IMR-90 (cell line): Measurements from ENCODE around the gene ZNF782. TPM values are rescaled to one million over a fixed set of nuclear protein-coding genes. Genes with fewer than 3 reads are reported as not detected.

Experiments
- ATAC-seq: fragments of 200-7000 bp; cut with Tn5 transposase; 2 replicates; pipeline ENCODE4 v1.9.1; 2020; ENCODE audit warnings: low read depth, mild to moderate bottlenecking, moderate library complexity
- BruUV-seq: library from RNA; stranded (reverse); fragments of 400-500 nt; replicated peaks from 2 replicates; lab custom pipeline; 2021; lab: Mats Ljungman, UMichigan
- CTCF ChIA-PET: fragments of 300-600 bp; formaldehyde crosslinking; extraction: SDS; loops from one replicate; lab custom pipeline; 2021; ENCODE audit warnings: antibody characterized with exemption; lab: Yijun Ruan, JAX
- POLR2A ChIA-PET: fragments of 300-600 bp; sonication (Branson Sonifier 250); formaldehyde crosslinking; loops from one replicate; lab custom pipeline; 2022; ENCODE audit warnings: antibody characterized with exemption; ENCODE audit not compliant: unreplicated experiment; lab: Charles Lee
- DNase-seq: peaks from one replicate; pipeline ENCODE4 v3.0.0; 2013
- H2AFZ ChIP-seq: replicated peaks from 2 replicates; pipeline ENCODE3; 2013; ENCODE audit warnings: low read length, mild to moderate bottlenecking; ENCODE audit not compliant: poor library complexity
- H2AK5ac ChIP-seq: 2 replicates; pipeline ENCODE4 v1.6.1; 2013; ENCODE audit warnings: low read depth, low read length, inconsistent platforms
- H2AK9ac ChIP-seq: replicated peaks from 2 replicates; pipeline ENCODE3; 2013; ENCODE audit warnings: mild to moderate bottlenecking, low read depth, low read length, moderate library complexity; ENCODE audit not compliant: poor library complexity
- H2BK120ac ChIP-seq: 2 replicates; pipeline ENCODE4 v1.6.1; 2013; ENCODE audit warnings: low read depth, low read length, inconsistent platforms
- H2BK15ac ChIP-seq: 3 replicates; pipeline ENCODE4 v1.6.1; 2013; ENCODE audit warnings: low read depth, low read length, inconsistent platforms
- H2BK20ac ChIP-seq: 2 replicates; pipeline ENCODE4 v1.6.1; 2013; ENCODE audit warnings: low read depth, mild to moderate bottlenecking, inconsistent platforms, low read length, moderate library complexity
- H2BK5ac ChIP-seq: 2 replicates; pipeline ENCODE4 v1.6.1; 2013; ENCODE audit warnings: mild to moderate bottlenecking, low read depth, low read length, inconsistent platforms; ENCODE audit not compliant: poor library complexity, severe bottlenecking
- H3K14ac ChIP-seq: replicated peaks from 2 replicates; pipeline ENCODE4 v1.6.1; 2013; ENCODE audit warnings: low read depth, low read length, inconsistent platforms
- H3K18ac ChIP-seq: 2 replicates; pipeline ENCODE4 v1.6.1; 2013; ENCODE audit warnings: low read depth, low read length, control low read depth
- H3K23ac ChIP-seq: 2 replicates; pipeline ENCODE4 v1.6.1; 2013; ENCODE audit warnings: low read depth, low read length, inconsistent platforms
- H3K27ac ChIP-seq: 2 replicates; pipeline ENCODE4 v1.5.1; 2013; ENCODE audit warnings: mild to moderate bottlenecking, control low read depth, low read length; ENCODE audit not compliant: insufficient read depth
- H3K27me3 ChIP-seq: 2 replicates; pipeline ENCODE4 v1.6.1; 2013; ENCODE audit warnings: low read length; ENCODE audit not compliant: control insufficient read depth, insufficient read depth
- H3K36me3 ChIP-seq: 2 replicates; pipeline ENCODE4 v1.6.1; 2013; ENCODE audit warnings: low read length, mixed read lengths; ENCODE audit not compliant: control insufficient read depth, insufficient read depth
- H3K4ac ChIP-seq: 2 replicates; pipeline ENCODE4 v1.6.1; 2013; ENCODE audit warnings: low read depth, low read length, inconsistent platforms
- H3K4me1 ChIP-seq: 2 replicates; pipeline ENCODE4 v1.6.1; 2013; ENCODE audit warnings: low read length, mixed read lengths; ENCODE audit not compliant: control insufficient read depth, insufficient read depth
- H3K4me2 ChIP-seq: 2 replicates; pipeline ENCODE4 v1.6.1; 2013; ENCODE audit warnings: low read depth, mild to moderate bottlenecking, control low read depth, low read length, moderate library complexity
- H3K4me3 ChIP-seq: 2 replicates; pipeline ENCODE4 v1.5.1; 2013; ENCODE audit warnings: low read depth, mild to moderate bottlenecking, control low read depth, low read length, moderate library complexity; ENCODE audit not compliant: insufficient read depth
- H3K56ac ChIP-seq: 2 replicates; pipeline ENCODE4 v1.6.1; 2013; ENCODE audit warnings: low read length, inconsistent platforms; ENCODE audit not compliant: insufficient read depth; ENCODE audit errors: extremely low read depth
- H3K79me1 ChIP-seq, 2 experiments: 2 replicates each; pipeline ENCODE4 v1.6.1; 2013; ENCODE audit warnings: low read length in 2 of 2, inconsistent platforms in 1 of 2, low read depth in 1 of 2
- H3K9ac ChIP-seq: 2 replicates; pipeline ENCODE4 v1.6.1; 2013; ENCODE audit warnings: low read depth, low read length, control low read depth
- H3K9me1 ChIP-seq: 2 replicates; pipeline ENCODE4 v1.6.1; 2013; ENCODE audit warnings: low read length, inconsistent platforms; ENCODE audit not compliant: insufficient read depth
- H3K9me3 ChIP-seq: 2 replicates; pipeline ENCODE4 v1.6.1; 2013; ENCODE audit warnings: low read length; ENCODE audit not compliant: control insufficient read depth, insufficient read depth
- H4K20me1 ChIP-seq: 2 replicates; pipeline ENCODE4 v1.6.1; 2013; ENCODE audit warnings: low read length, inconsistent platforms; ENCODE audit not compliant: insufficient read depth
- H4K5ac ChIP-seq: 2 replicates; pipeline ENCODE4 v1.6.1; 2013; ENCODE audit warnings: mild to moderate bottlenecking, low read depth, low read length, control low read depth
- H4K8ac ChIP-seq, 2 experiments: 2 replicates each; pipeline ENCODE4 v1.6.1; 2013; ENCODE audit warnings: low read depth in 2 of 2, low read length in 2 of 2, control low read depth in 1 of 2, inconsistent platforms in 1 of 2
- H4K91ac ChIP-seq: 2 replicates; pipeline ENCODE4 v1.6.1; 2013; ENCODE audit warnings: low read depth, low read length, inconsistent platforms; ENCODE audit not compliant: insufficient read depth
- FOS ChIP-seq: fragments of 150-350 bp; IDR thresholded peaks from 2 replicates; pipeline ENCODE4 v1.6.1; 2016; ENCODE audit warnings: low read depth, low read length
- NFE2L2 ChIP-seq: fragments of 150-350 bp; IDR thresholded peaks from 2 replicates; pipeline ENCODE4 v1.6.1; 2016; ENCODE audit warnings: low read depth, mild to moderate bottlenecking, low read length
- POLR2A ChIP-seq: IDR thresholded peaks from 2 replicates; pipeline ENCODE4 v1.6.1; 2012; ENCODE audit warnings: mild to moderate bottlenecking, low read depth, low read length
- RFX5 ChIP-seq: IDR thresholded peaks from 2 replicates; pipeline ENCODE4 v1.8.0; 2012; ENCODE audit warnings: low read depth, mild to moderate bottlenecking, low read length, moderate library complexity
- SMC3 ChIP-seq: fragments of 150-350 bp; IDR thresholded peaks from 2 replicates; pipeline ENCODE4 v1.6.1; 2016; ENCODE audit warnings: low read depth, mild to moderate bottlenecking, antibody characterized with exemption, low read length, moderate library complexity
- WGBS, 2 experiments: methylation state at CpG; one replicate each; pipeline versions ENCODE4 v1.1.5 to v1.1.7; 2013; ENCODE audit warnings: missing lambda C conversion rate in 2 of 2; ENCODE audit not compliant: insufficient read length in 1 of 2; ENCODE audit errors: extremely low coverage in 2 of 2; 5-methylcytosine and 5-hydroxymethylcytosine counted together
- dilution Hi-C: fragments of 300-500 bp; cut with HindIII; formaldehyde crosslinking; loops from one replicate; pipeline ENCODE4 v1.14.3; 2018; ENCODE audit warnings: low sequenced_read_pairs; ENCODE audit not compliant: unreplicated experiment
- in situ Hi-C: fragments of 300-500 bp; cut with MboI; formaldehyde crosslinking; loops from 3 replicates; pipeline ENCODE4 v1.14.3; 2019; ENCODE audit warnings: low sequenced_read_pairs, inconsistent platforms, mixed read lengths
- intact Hi-C: fragments of 100-400 bp; cut with micrococcal nuclease; formaldehyde crosslinking; loops from 2 replicates; pipeline ENCODE4 v1.10.0; 2022
- polyA plus RNA-seq, 3 experiments: library from polyadenylated mRNA; depleted of rRNA; stranded (reverse); fragments of >200 nt; gene quantifications; 2 replicates each; pipeline ENCODE4 v1.2.3, GENCODE V29; 2012; ENCODE audit warnings: low replicate concordance in 1 of 3
- total RNA-seq: library from RNA; depleted of rRNA; stranded (reverse); fragments of >200 nt; gene quantifications from 2 replicates; pipeline ENCODE4 v1.2.3, GENCODE V29; 2012
- TF ChIP-seq, protein P1 (sequence below): fragments of 150-350 bp; IDR thresholded peaks from 2 replicates; pipeline ENCODE4 v1.6.1; 2017; ENCODE audit warnings: mild to moderate bottlenecking, antibody characterized with exemption, low read length, low read depth

The ZNF782 gene
- total and polyA plus RNA-seq, 2 of the 4 experiments (the other 2 are of a cell fraction): 0.86 to 4.3 TPM

DNA sequence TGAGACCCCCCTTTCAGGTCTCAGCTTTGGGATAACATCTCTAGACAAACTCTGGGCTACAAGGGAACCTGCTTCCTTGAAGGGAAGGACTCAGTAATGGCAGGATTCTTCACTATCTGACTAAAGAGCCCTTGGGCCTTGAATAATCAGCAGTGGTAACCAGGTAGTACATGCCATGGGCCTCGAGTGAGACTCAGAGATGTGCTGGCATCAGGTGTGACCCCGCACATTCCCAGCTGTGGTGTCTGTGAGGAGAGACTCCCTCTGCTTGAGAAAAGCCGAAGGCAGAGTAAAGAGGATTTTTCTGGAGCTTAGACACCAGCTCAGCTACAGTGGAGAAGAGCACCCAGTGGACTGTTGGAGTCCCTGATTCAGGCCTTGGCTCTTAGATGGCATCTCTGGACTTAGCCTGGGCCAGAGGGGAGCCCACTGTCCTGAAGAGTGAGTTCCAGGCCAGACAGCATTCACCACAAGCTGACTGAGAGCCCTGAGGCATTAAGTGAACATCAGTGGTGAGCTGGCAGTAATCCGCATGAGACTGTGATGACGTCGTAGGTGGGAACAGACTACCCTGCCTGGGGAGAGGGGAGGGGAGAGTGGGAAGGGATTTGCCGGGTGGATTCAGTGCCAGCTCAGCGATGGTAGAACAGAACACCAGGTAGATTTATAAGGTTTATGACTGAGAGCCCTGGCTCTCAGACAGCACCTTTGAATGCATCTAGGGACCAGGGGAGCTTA lies 5.3 kb upstream of the ZNF782 start:
- no peak overlapping the region for H4K91ac ChIP-seq
- no peak overlapping the region for H3K4me3 ChIP-seq
- no peaks in the 10 kb centered on the region for H3K79me1 ChIP-seq
- POLR2A ChIA-PET: no interaction called here
- H2AK5ac ChIP-seq: no peak overlapping the region
- intact Hi-C loops (loop anchor here (5.0 kb wide), 1 partner anchor 738 kb away; no protein-coding TSS in a partner anchor), dilution Hi-C loops (no loop called here), in situ Hi-C loops (loop anchor here (5.0 to 10.0 kb wide), 2 partner anchors 533 to 755 kb away; no protein-coding TSS in a partner anchor)
- H3K27ac ChIP-seq: no peak overlapping the region
- H3K18ac ChIP-seq: no peak overlapping the region
- CTCF ChIA-PET: no interaction called here
- WGBS, 2 experiments: 56% methylated on average over 5 of the region's 8 CpGs; no CpG with 5 or more reads in 1 of the 2 experiments
- no peak overlapping the region for H2AFZ ChIP-seq
- DNase-seq: peak; percentile 76
- no peak overlapping the region for H2BK120ac ChIP-seq
- no peaks in the 10 kb centered on the region for H3K27me3 ChIP-seq
- 0 out of 2 replicates have a peak, but pooled peaks have one; percentile 9 for TF ChIP-seq FOS
- TF ChIP-seq RFX5: no peak
- TF ChIP-seq SMC3: no peak
- TF ChIP-seq NFE2L2: no peak
- TF ChIP-seq POLR2A: no peak
- TF ChIP-seq, protein P1, sequence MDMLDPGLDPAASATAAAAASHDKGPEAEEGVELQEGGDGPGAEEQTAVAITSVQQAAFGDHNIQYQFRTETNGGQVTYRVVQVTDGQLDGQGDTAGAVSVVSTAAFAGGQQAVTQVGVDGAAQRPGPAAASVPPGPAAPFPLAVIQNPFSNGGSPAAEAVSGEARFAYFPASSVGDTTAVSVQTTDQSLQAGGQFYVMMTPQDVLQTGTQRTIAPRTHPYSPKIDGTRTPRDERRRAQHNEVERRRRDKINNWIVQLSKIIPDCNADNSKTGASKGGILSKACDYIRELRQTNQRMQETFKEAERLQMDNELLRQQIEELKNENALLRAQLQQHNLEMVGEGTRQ: no peak
- no peak overlapping the region for H2BK15ac ChIP-seq
- no peaks in the 10 kb centered on the region for H3K36me3 ChIP-seq
- no peak overlapping the region for H4K8ac ChIP-seq
- no peak for ATAC-seq
- H3K9me1 ChIP-seq: no peaks in the 10 kb centered on the region
- no peaks in the 10 kb centered on the region for H3K9me3 ChIP-seq
- H3K23ac ChIP-seq: no peak overlapping the region
- H3K4me1 ChIP-seq: no peaks in the 10 kb centered on the region
- H3K4me2 ChIP-seq: no peak overlapping the region
- no peak overlapping the region for H3K9ac ChIP-seq
- BruUV-seq: no TSS peak
- H3K14ac ChIP-seq: no peak overlapping the region
- no peaks in the 10 kb centered on the region for H4K20me1 ChIP-seq
- no peak overlapping the region for H3K56ac ChIP-seq
- no peak overlapping the region for H3K4ac ChIP-seq
- no peak overlapping the region for H2BK20ac ChIP-seq
- H2AK9ac ChIP-seq: no peak overlapping the region
- H2BK5ac ChIP-seq: no peak overlapping the region
- no peak overlapping the region for H4K5ac ChIP-seq
